MM.1S (cell line): ENCODE data around the gene SLC35F1.

Source experiments
- DNase-seq: peaks from one replicate; pipeline ENCODE4 v3.0.0-alpha.2; 2015
- H2AFZ ChIP-seq: fragments of 300-600 bp; sonication (generic); 2 replicates; pipeline ENCODE4 v1.6.0; 2016; ENCODE audit warnings: antibody characterized with exemption, low read length
- H3F3A ChIP-seq: fragments of 300-600 bp; sonication (generic); 2 replicates; pipeline ENCODE4 v1.6.1; 2016; ENCODE audit warnings: mild to moderate bottlenecking, antibody characterized with exemption, low read length, moderate library complexity, mixed read lengths; ENCODE audit not compliant: insufficient read depth
- H3K27ac ChIP-seq: fragments of 300-600 bp; sonication (generic); 2 replicates; pipeline ENCODE4 v1.5.1; 2016; ENCODE audit warnings: mild to moderate bottlenecking, low read length
- H3K27me3 ChIP-seq: fragments of 300-600 bp; sonication (generic); replicated peaks from 2 replicates; pipeline ENCODE4 v1.6.0; 2016; ENCODE audit warnings: low read length; ENCODE audit not compliant: insufficient read depth
- H3K36me3 ChIP-seq: fragments of 300-600 bp; sonication (generic); replicated peaks from 2 replicates; pipeline ENCODE4 v1.6.1; 2016; ENCODE audit warnings: mild to moderate bottlenecking, low read length, mixed read lengths; ENCODE audit not compliant: insufficient read depth
- H3K4me1 ChIP-seq: fragments of 300-600 bp; sonication (generic); 2 replicates; pipeline ENCODE4 v1.6.1; 2016; ENCODE audit warnings: low read length, mixed read lengths
- H3K4me2 ChIP-seq: fragments of 300-600 bp; sonication (generic); 2 replicates; pipeline ENCODE4 v1.6.0; 2016; ENCODE audit warnings: low read depth, low read length
- H3K4me3 ChIP-seq: fragments of 300-600 bp; sonication (generic); 2 replicates; pipeline ENCODE4 v1.5.1; 2016; ENCODE audit warnings: low read length, mixed read lengths
- H3K79me2 ChIP-seq: fragments of 300-600 bp; sonication (generic); 2 replicates; pipeline ENCODE4 v1.6.1; 2016; ENCODE audit warnings: mixed run types, low read length, mixed read lengths
- H3K9ac ChIP-seq: fragments of 300-600 bp; sonication (generic); 2 replicates; pipeline ENCODE4 v1.6.1; 2016; ENCODE audit warnings: low read length, mixed read lengths
- H3K9me2 ChIP-seq: fragments of 300-600 bp; sonication (generic); replicated peaks from 2 replicates; pipeline ENCODE4 v1.6.1; 2016; ENCODE audit warnings: mild to moderate bottlenecking, low read length, mixed read lengths; ENCODE audit not compliant: insufficient read depth
- H3K9me3 ChIP-seq: fragments of 300-600 bp; sonication (generic); replicated peaks from 2 replicates; pipeline ENCODE4 v1.6.1; 2016; ENCODE audit warnings: mild to moderate bottlenecking, low read length, mixed read lengths; ENCODE audit not compliant: insufficient read depth
- H4K20me1 ChIP-seq: fragments of 300-600 bp; sonication (generic); 2 replicates; pipeline ENCODE4 v1.6.1; 2016; ENCODE audit warnings: mild to moderate bottlenecking, low read length, moderate library complexity, mixed read lengths; ENCODE audit not compliant: insufficient read depth
- CTCF ChIP-seq: fragments of 300-600 bp; sonication (generic); IDR thresholded peaks from 2 replicates; pipeline ENCODE4 v1.5.1; 2016; ENCODE audit warnings: antibody characterized with exemption, low read length, mixed read lengths
- EZH2 ChIP-seq: fragments of 300-600 bp; sonication (generic); optimal IDR thresholded peaks from 2 replicates; pipeline ENCODE3; 2017; ENCODE audit warnings: low read depth, mild to moderate bottlenecking, antibody characterized with exemption, low read length, mixed read lengths
- EZH2phosphoT487 ChIP-seq: fragments of 300-600 bp; sonication (generic); IDR thresholded peaks from 2 replicates; pipeline ENCODE4 v1.6.1; 2018; ENCODE audit warnings: antibody characterized with exemption, low read length

Gene SLC35F1

GRCh38 chr6:118161343-118161742 is 254.3 kb downstream of the SLC35F1 start:
- TF ChIP-seq EZH2phosphoT487 (no peak), EZH2 (no peak), CTCF (no peak)
- H3K4me2 ChIP-seq = no peak overlapping the region
- H2AFZ ChIP-seq = no peak overlapping the region
- no peaks in the 10 kb centered on the region for H4K20me1 ChIP-seq
- H3K27ac ChIP-seq = no peak overlapping the region
- no peaks in the 10 kb centered on the region for H3K27me3 ChIP-seq
- no peaks in the 10 kb centered on the region for H3F3A ChIP-seq
- H3K9me2 ChIP-seq = no peaks in the 10 kb centered on the region
- H3K79me2 ChIP-seq = no peaks in the 10 kb centered on the region
- H3K36me3 ChIP-seq = no peaks in the 10 kb centered on the region
- no peak for DNase-seq
- no peak overlapping the region for H3K4me3 ChIP-seq
- no peaks in the 10 kb centered on the region for H3K4me1 ChIP-seq
- H3K9ac ChIP-seq = no peak overlapping the region
- no peaks in the 10 kb centered on the region for H3K9me3 ChIP-seq

GRCh38 chr6:118163542-118163941 is 256.5 kb downstream of the SLC35F1 start:
- TF ChIP-seq EZH2phosphoT487 (no peak), EZH2 (no peak), CTCF (no peak)
- Histone ChIP-seq H3K4me1 (no peaks in the 10 kb centered on the region), H3K4me3 (no peak overlapping the region)

GRCh38 chr6:118165500-118165899 is 258.4 kb downstream of the SLC35F1 start:
- Histone ChIP-seq H3F3A (no peaks in the 10 kb centered on the region), H3K9me2 (no peaks in the 10 kb centered on the region), H3K4me3 (no peak overlapping the region), H3K79me2 (no peaks in the 10 kb centered on the region), H4K20me1 (no peaks in the 10 kb centered on the region), H2AFZ (no peak overlapping the region), H3K27ac (no peak overlapping the region), H3K4me1 (no peaks in the 10 kb centered on the region), H3K27me3 (no peaks in the 10 kb centered on the region), H3K9ac (no peak overlapping the region), H3K36me3 (no peaks in the 10 kb centered on the region), H3K4me2 (no peak overlapping the region), H3K9me3 (no peaks in the 10 kb centered on the region)
- DNase-seq = no peak
- TF ChIP-seq CTCF (no peak), EZH2phosphoT487 (no peak), EZH2 (no peak)

More at GRCh38 chr6:118163542-118163941, 256.5 kb downstream of the SLC35F1 start:
- no peaks in the 10 kb centered on the region for H3K79me2 ChIP-seq
- no peaks in the 10 kb centered on the region for H3K9me3 ChIP-seq
- no peak overlapping the region for H3K9ac ChIP-seq
- no peaks in the 10 kb centered on the region for H4K20me1 ChIP-seq
- H3K27ac ChIP-seq = no peak overlapping the region
- no peak overlapping the region for H2AFZ ChIP-seq
- H3K36me3 ChIP-seq = no peaks in the 10 kb centered on the region
- H3K27me3 ChIP-seq = no peaks in the 10 kb centered on the region
- no peak overlapping the region for H3K4me2 ChIP-seq
- H3F3A ChIP-seq = no peaks in the 10 kb centered on the region
- DNase-seq = no peak
- H3K9me2 ChIP-seq = no peaks in the 10 kb centered on the region

DNA sequence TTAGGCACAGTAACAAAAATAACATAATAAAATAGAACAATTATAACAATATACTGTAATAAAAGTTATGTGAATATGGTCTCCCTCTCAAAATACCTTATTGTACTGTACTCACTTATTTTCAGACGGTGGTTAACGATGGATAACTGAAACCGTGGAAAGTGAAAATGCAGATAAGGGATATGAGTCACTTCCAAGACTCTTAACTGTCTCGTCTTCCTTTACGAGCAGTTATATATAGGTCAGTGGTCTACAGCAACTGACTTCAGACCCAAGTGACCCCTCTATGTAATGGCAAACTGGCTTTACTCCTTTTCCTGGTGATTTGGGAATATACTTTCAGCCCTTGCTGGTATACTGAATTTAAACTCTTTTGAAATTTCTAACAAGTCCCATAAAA is 261.4 kb downstream of the SLC35F1 start:
- Histone ChIP-seq H3K79me2 (no peaks in the 10 kb centered on the region), H3K9ac (no peak overlapping the region), H4K20me1 (no peaks in the 10 kb centered on the region), H3K27ac (no peak overlapping the region), H3K4me1 (no peaks in the 10 kb centered on the region), H3K27me3 (no peaks in the 10 kb centered on the region), H3K4me2 (no peak overlapping the region), H2AFZ (no peak overlapping the region), H3F3A (no peaks in the 10 kb centered on the region), H3K9me3 (no peaks in the 10 kb centered on the region), H3K36me3 (no peaks in the 10 kb centered on the region), H3K9me2 (no peaks in the 10 kb centered on the region), H3K4me3 (no peak overlapping the region)
- TF ChIP-seq CTCF (no peak), EZH2phosphoT487 (no peak), EZH2 (no peak)
- no peak for DNase-seq
